Activated naive CD4-positive, alpha-beta T cell treated with anti-CD3 and anti-CD28 coated beads, Interleukin-2, amount 50 U/mL, for 72 hours (primary cell): ENCODE data around the gene CEP128. TPM values are rescaled to one million over a fixed set of nuclear protein-coding genes. Genes with fewer than 3 reads are reported as not detected.
"Not testable (repeated sequence)": the region's sequence is repeated elsewhere in the genome, so short reads cannot be mapped to it uniquely, and the experiment has no call there.

ENCODE experiments used
- ATAC-seq, 2 donors: fragments of 150-1000 bp; cut with Tn5 transposase; 2 replicates each; pipeline ENCODE4 v1.10.0; 2021; ENCODE audit warnings: mild to moderate bottlenecking in 2 of 2, moderate library complexity in 2 of 2
- DNase-seq, 2 donors: peaks; one replicate each; pipeline ENCODE4 v3.0.0; 2021 to 2022; ENCODE audit warnings: low spot score in 2 of 2
- H3K27ac Mint-ChIP-seq, 2 donors: one replicate each; pipeline ENCODE4 v1.8.0; 2022; ENCODE audit warnings: mild to moderate bottlenecking in 2 of 2, mixed read lengths in 2 of 2
- H3K36me3 Mint-ChIP-seq, 2 donors: one replicate each; pipeline ENCODE4 v1.8.0; 2022; ENCODE audit warnings: mixed read lengths in 2 of 2
- H3K9me3 Mint-ChIP-seq, 2 donors: one replicate each; pipeline ENCODE4 v1.8.0; 2022; ENCODE audit warnings: mixed read lengths in 2 of 2
- total RNA-seq, 2 donors: library from RNA; stranded (reverse); gene quantifications; one replicate each; pipeline ENCODE4 v1.2.3, GENCODE V29; 2022

CEP128 gene
- total RNA-seq, 2 donors from 2014 or later = 11.5 to 33.3 TPM

GRCh38 chr14:80957613-80958012 lies 16.1 kb upstream of the CEP128 start:
- no peak overlapping the region for H3K27ac Mint-ChIP-seq
- no peaks in the 10 kb centered on the region for H3K36me3 Mint-ChIP-seq
- DNase-seq (no peak), ATAC-seq (no peak)
- H3K9me3 Mint-ChIP-seq = no peaks in the 10 kb centered on the region

GRCh38 chr14:80956922-80957321 lies 15.4 kb upstream of the CEP128 start:
- ATAC-seq (no peak), DNase-seq (no peak)
- Mint-ChIP-seq H3K9me3 (no peaks in the 10 kb centered on the region), H3K27ac (no peak overlapping the region), H3K36me3 (no peaks in the 10 kb centered on the region)

GRCh38 chr14:80956102-80956501 lies 14.6 kb upstream of the CEP128 start:
- Mint-ChIP-seq H3K9me3 (no peaks in the 10 kb centered on the region), H3K36me3 (no peaks in the 10 kb centered on the region), H3K27ac (no peak overlapping the region)
- no peak for DNase-seq
- no peak for ATAC-seq

- no peaks in the 10 kb centered on the region for H3K36me3 Mint-ChIP-seq
- no peak within 1 kb of the TSS for H3K27ac Mint-ChIP-seq
- ATAC-seq (peak in 1 of 2 donors; percentile 8), DNase-seq (no peak)
- no peaks in the 10 kb centered on the region for H3K9me3 Mint-ChIP-seq
Observed at GRCh38 chr14:80955416-80955941, 13.9 kb upstream of the CEP128 start, which contains the start of gene TSHR. TSHR (plus strand) TSS chr14:80955621; CDS start chr14:80955681, 60 bp downstream.

- Mint-ChIP-seq H3K9me3 (no peaks in the 10 kb centered on the region), H3K27ac (no peak overlapping the region), H3K36me3 (no peaks in the 10 kb centered on the region)
- DNase-seq (peak; percentile 70 to 72), ATAC-seq (peak; percentile 40 to 75)
Observed at GRCh38 chr14:80954687-80955299, 13.3 kb upstream of the CEP128 start.

- not testable (repeated sequence) for H3K9me3 Mint-ChIP-seq, H3K27ac Mint-ChIP-seq, DNase-seq
Observed at GRCh38 chr14:80953211-80953610, 11.7 kb upstream of the CEP128 start.

GRCh38 chr14:80951491-80951890 lies 10.0 kb upstream of the CEP128 start:
- DNase-seq = no peak
- Mint-ChIP-seq H3K9me3 (peaks cover 0 to 8% of the 10 kb centered on the region in 2 donors), H3K27ac (no peak overlapping the region), H3K36me3 (peaks cover 0 to 10% of the 10 kb centered on the region in 2 donors)
- no peak for ATAC-seq

More at GRCh38 chr14:80953211-80953610, 11.7 kb upstream of the CEP128 start:
- not testable (repeated sequence) for H3K36me3 Mint-ChIP-seq, ATAC-seq

- Mint-ChIP-seq H3K27ac (no peak overlapping the region), H3K9me3 (peaks cover 0 to 16% of the 10 kb centered on the region in 2 donors), H3K36me3 (peaks cover 0 to 14% of the 10 kb centered on the region in 2 donors)
- DNase-seq = no peak
- ATAC-seq = no peak
Observed at GRCh38 chr14:80948291-80948690, 6.8 kb upstream of the CEP128 start.

GRCh38 chr14:80946797-80947196 lies 5.3 kb upstream of the CEP128 start:
- ATAC-seq = peak; percentile 47 to 76
- DNase-seq = no peak
- peaks cover 0 to 16% of the 10 kb centered on the region in 2 donors for H3K9me3 Mint-ChIP-seq
- peak overlapping the region in 1 of 2 donors; percentile 87 for H3K27ac Mint-ChIP-seq
- peaks cover 0 to 14% of the 10 kb centered on the region in 2 donors for H3K36me3 Mint-ChIP-seq

- Mint-ChIP-seq H3K27ac (peak overlapping the region; percentile 87 to 90), H3K9me3 (peaks cover 0 to 16% of the 10 kb centered on the region in 2 donors), H3K36me3 (peaks cover 0 to 14% of the 10 kb centered on the region in 2 donors)
- no peak for DNase-seq
- peak; percentile 25 to 40 for ATAC-seq
Observed at GRCh38 chr14:80946187-80946586, 4.6 kb upstream of the CEP128 start.

- peaks cover 0 to 14% of the 10 kb centered on the region in 2 donors for H3K36me3 Mint-ChIP-seq
- peaks cover 0 to 16% of the 10 kb centered on the region in 2 donors for H3K9me3 Mint-ChIP-seq
- ATAC-seq (no peak), DNase-seq (no peak)
- no peak overlapping the region for H3K27ac Mint-ChIP-seq
Observed at GRCh38 chr14:80944861-80945617, 3.5 kb upstream of the CEP128 start.

- peak; percentile 61 to 72 for ATAC-seq
- Mint-ChIP-seq H3K9me3 (peaks cover 0 to 13% of the 10 kb centered on the region in 2 donors), H3K27ac (peak overlapping the region; percentile 97 to 99), H3K36me3 (peaks cover 0 to 11% of the 10 kb centered on the region in 2 donors)
- DNase-seq = peak in 1 of 2 donors; percentile 35
Observed at GRCh38 chr14:80942191-80942600, 658 bp upstream of the CEP128 start.

- ATAC-seq = peak; percentile 59 to 66
Observed at GRCh38 chr14:80940146-80940545, 1.4 kb downstream of the CEP128 start.

GRCh38 chr14:80933686-80934085 lies 7.9 kb downstream of the CEP128 start:
- Mint-ChIP-seq H3K36me3 (peaks cover 26 to 36% of the 10 kb centered on the region in 2 donors), H3K9me3 (peaks cover 0 to under 1% of the 10 kb centered on the region in 2 donors), H3K27ac (no peak overlapping the region)
- ATAC-seq (no peak), DNase-seq (no peak)

More at GRCh38 chr14:80940146-80940545, 1.4 kb downstream of the CEP128 start:
- DNase-seq = no peak
- Mint-ChIP-seq H3K36me3 (peaks cover 0 to 6% of the 10 kb centered on the region in 2 donors), H3K9me3 (no peaks in the 10 kb centered on the region), H3K27ac (peak overlapping the region in 1 of 2 donors; percentile 65)

- Mint-ChIP-seq H3K36me3 (peaks cover 26 to 40% of the 10 kb centered on the region in 2 donors), H3K9me3 (peaks cover 0 to 5% of the 10 kb centered on the region in 2 donors), H3K27ac (peak overlapping the region in 1 of 2 donors; percentile 60)
- no peak for DNase-seq
- no peak for ATAC-seq
Observed at GRCh38 chr14:80933282-80933681, 8.3 kb downstream of the CEP128 start.

GRCh38 chr14:80930836-80931389 lies 10.6 kb downstream of the CEP128 start:
- peaks cover 21 to 49% of the 10 kb centered on the region in 2 donors for H3K36me3 Mint-ChIP-seq
- H3K27ac Mint-ChIP-seq = peak overlapping the region; percentile 79 to 92
- ATAC-seq (peak; percentile 97), DNase-seq (peak in 1 of 2 donors; percentile 48)
- peaks cover 0 to 7% of the 10 kb centered on the region in 2 donors for H3K9me3 Mint-ChIP-seq

GRCh38 chr14:80930095-80930494 lies 11.4 kb downstream of the CEP128 start:
- DNase-seq = no peak
- H3K27ac Mint-ChIP-seq = peak overlapping the region; percentile 17 to 79
- peaks cover 0 to 7% of the 10 kb centered on the region in 2 donors for H3K9me3 Mint-ChIP-seq
- peaks cover 19 to 49% of the 10 kb centered on the region in 2 donors for H3K36me3 Mint-ChIP-seq
- ATAC-seq = no peak
